OCI-LY1 (cell line): ENCODE measurements around the gene ABRAXAS1.
A peak's percentile ranks its signal among the peaks of the same experiment; 100 is the strongest.

Experiments
- H2AFZ ChIP-seq: fragments of 200-600 bp; sonication (generic), shearing (Covaris generic); 2 replicates; pipeline ENCODE4 v1.6.0; 2014; ENCODE audit warnings: antibody characterized with exemption, mild to moderate bottlenecking, low read length
- H3F3A ChIP-seq: fragments of 200-600 bp; sonication (generic), shearing (Covaris generic); 2 replicates; pipeline ENCODE4 v1.6.0; 2014; ENCODE audit warnings: mild to moderate bottlenecking, antibody characterized with exemption, low read length, moderate library complexity; ENCODE audit not compliant: insufficient read depth
- H3K27ac ChIP-seq: fragments of 200-600 bp; sonication (generic); 2 replicates; pipeline ENCODE4 v1.5.1; 2014; ENCODE audit warnings: low read length, mixed run types, mild to moderate bottlenecking, low read depth; ENCODE audit not compliant: poor library complexity, severe bottlenecking
- H3K27me3 ChIP-seq: fragments of 200-600 bp; sonication (generic); 2 replicates; pipeline ENCODE4 v1.6.0; 2014; ENCODE audit warnings: antibody characterized with exemption, mild to moderate bottlenecking, low read length, moderate library complexity; ENCODE audit not compliant: insufficient read depth
- H3K36me3 ChIP-seq: fragments of 200-600 bp; sonication (generic); 2 replicates; pipeline ENCODE4 v1.6.1; 2014; ENCODE audit warnings: mild to moderate bottlenecking, antibody characterized with exemption, low read length, moderate library complexity, mixed read lengths; ENCODE audit not compliant: insufficient read depth
- H3K4me1 ChIP-seq: fragments of 200-600 bp; sonication (generic); 2 replicates; pipeline ENCODE4 v1.5.1; 2014; ENCODE audit warnings: mild to moderate bottlenecking, low read length, moderate library complexity; ENCODE audit not compliant: insufficient read depth, severe bottlenecking
- H3K4me2 ChIP-seq: fragments of 200-600 bp; sonication (generic), shearing (Covaris generic); 2 replicates; pipeline ENCODE4 v1.6.1; 2014; ENCODE audit warnings: low read length
- H3K4me3 ChIP-seq: fragments of 200-600 bp; sonication (generic); 2 replicates; pipeline ENCODE4 v1.5.1; 2014; ENCODE audit warnings: low read length, low read depth, mild to moderate bottlenecking, mixed read lengths; ENCODE audit not compliant: poor library complexity, severe bottlenecking
- H3K79me2 ChIP-seq: fragments of 200-600 bp; shearing (Covaris generic); 2 replicates; pipeline ENCODE4 v1.6.1; 2016; ENCODE audit warnings: mixed run types, low read length, mixed read lengths; ENCODE audit not compliant: insufficient read depth
- H3K9ac ChIP-seq: fragments of 200-600 bp; sonication (generic), shearing (Covaris generic); 2 replicates; pipeline ENCODE4 v1.6.1; 2014; ENCODE audit warnings: mild to moderate bottlenecking, low read length, mixed read lengths
- H3K9me2 ChIP-seq: fragments of 200-600 bp; sonication (generic), shearing (Covaris generic); 2 replicates; pipeline ENCODE4 v1.6.1; 2014; ENCODE audit warnings: low read depth, mild to moderate bottlenecking, low read length, mixed read lengths
- H3K9me3 ChIP-seq: fragments of 200-600 bp; shearing (Covaris generic); 2 replicates; pipeline ENCODE4 v1.6.1; 2014; ENCODE audit warnings: low read length, mixed read lengths
- H4K20me1 ChIP-seq: fragments of 200-600 bp; sonication (generic), shearing (Covaris generic); 2 replicates; pipeline ENCODE4 v1.6.0; 2016; ENCODE audit warnings: mild to moderate bottlenecking, low read length; ENCODE audit not compliant: insufficient read depth
- EZH2 ChIP-seq: fragments of 200-600 bp; sonication (generic), shearing (Covaris generic); IDR thresholded peaks from 2 replicates; pipeline ENCODE4 v1.8.0; 2017; ENCODE audit warnings: borderline replicate concordance, mixed run types, mild to moderate bottlenecking, antibody characterized with exemption, low read length, moderate library complexity, mixed read lengths
- TF ChIP-seq, protein P1 (sequence below): fragments of 200-600 bp; sonication (generic), shearing (Covaris generic); IDR thresholded peaks from 2 replicates; pipeline ENCODE4 v1.5.1; 2017; ENCODE audit warnings: mild to moderate bottlenecking, antibody characterized with exemption, low read length, moderate library complexity, mixed read lengths

ABRAXAS1 gene

DNA sequence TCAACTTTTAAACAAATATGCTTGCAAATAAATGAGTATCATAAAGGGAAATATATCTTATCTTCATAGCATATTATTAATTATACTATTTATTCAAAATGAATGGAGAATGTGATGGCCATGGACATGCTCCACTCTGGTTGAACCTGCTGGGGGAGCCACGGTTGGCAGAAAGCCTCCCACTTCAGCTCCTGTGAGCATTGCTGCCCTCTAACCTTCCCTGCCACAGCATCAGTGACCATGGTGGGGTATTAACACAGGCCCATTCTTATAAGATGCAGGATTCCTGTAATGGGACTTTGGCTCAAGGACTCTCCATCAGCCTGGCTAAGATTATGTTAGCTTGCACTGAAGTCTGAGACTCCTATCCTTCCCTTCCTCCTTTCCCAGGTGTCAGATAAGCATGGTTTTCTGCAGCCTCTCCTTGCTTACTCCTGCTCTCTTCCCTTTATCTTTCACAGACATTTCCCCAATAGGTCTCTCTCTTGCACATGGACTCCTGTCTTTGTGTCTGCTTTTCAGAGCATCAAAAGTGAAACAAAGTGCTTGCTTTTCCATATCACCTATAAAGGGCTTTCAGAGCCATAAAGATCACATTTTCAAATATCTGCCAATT is 4.9 kb upstream of the ABRAXAS1 start:
- Histone ChIP-seq H3K79me2 (no peaks in the 10 kb centered on the region), H3K27me3 (no peaks in the 10 kb centered on the region), H3K4me1 (peaks cover 7% of the 10 kb centered on the region), H3K27ac (no peak overlapping the region), H3K4me2 (no peak overlapping the region), H3K9me3 (no peaks in the 10 kb centered on the region), H2AFZ (no peak overlapping the region), H3F3A (0 out of 2 replicates have a peak, but pooled peaks cover 3% of the 10 kb centered on the region), H3K9me2 (no peaks in the 10 kb centered on the region), H3K4me3 (no peak overlapping the region), H3K36me3 (no peaks in the 10 kb centered on the region), H4K20me1 (no peaks in the 10 kb centered on the region), H3K9ac (no peak overlapping the region)
- no peak for TF ChIP-seq EZH2
- TF ChIP-seq, protein P1, sequence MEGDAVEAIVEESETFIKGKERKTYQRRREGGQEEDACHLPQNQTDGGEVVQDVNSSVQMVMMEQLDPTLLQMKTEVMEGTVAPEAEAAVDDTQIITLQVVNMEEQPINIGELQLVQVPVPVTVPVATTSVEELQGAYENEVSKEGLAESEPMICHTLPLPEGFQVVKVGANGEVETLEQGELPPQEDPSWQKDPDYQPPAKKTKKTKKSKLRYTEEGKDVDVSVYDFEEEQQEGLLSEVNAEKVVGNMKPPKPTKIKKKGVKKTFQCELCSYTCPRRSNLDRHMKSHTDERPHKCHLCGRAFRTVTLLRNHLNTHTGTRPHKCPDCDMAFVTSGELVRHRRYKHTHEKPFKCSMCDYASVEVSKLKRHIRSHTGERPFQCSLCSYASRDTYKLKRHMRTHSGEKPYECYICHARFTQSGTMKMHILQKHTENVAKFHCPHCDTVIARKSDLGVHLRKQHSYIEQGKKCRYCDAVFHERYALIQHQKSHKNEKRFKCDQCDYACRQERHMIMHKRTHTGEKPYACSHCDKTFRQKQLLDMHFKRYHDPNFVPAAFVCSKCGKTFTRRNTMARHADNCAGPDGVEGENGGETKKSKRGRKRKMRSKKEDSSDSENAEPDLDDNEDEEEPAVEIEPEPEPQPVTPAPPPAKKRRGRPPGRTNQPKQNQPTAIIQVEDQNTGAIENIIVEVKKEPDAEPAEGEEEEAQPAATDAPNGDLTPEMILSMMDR: no peak

DNA sequence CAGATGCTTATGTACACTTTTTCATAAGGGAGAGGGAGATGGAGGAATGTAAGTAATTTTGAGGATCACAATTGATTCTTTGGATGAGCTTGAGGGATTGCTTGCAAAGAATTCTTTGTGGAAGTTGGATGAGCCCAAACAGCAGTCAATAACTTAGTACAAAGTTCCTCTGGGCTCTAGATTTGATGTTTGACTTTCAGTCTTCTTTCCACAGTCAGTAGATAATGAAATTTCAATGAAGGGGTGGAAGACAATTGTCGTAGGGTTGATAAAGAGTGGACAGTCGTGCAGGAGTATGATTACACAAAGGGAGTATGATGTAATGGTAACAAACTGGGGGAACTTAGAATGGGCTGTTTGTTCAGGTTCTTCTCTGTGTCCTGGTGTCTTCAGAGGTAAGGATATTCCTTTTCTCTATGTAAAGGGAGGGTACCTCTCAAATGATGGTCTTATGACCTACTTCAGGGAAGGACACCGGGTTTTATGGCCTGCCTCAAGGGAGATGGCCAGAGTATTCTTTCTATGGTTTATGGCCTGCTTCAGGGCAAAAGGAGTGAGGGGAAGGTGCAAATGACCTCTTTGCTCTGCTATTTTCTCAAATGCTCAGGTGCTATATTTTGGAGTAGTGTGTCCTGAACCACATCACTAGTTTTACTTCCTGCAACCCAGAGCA is 1.7 kb upstream of the ABRAXAS1 start:
- Histone ChIP-seq H2AFZ (peak overlapping the region; percentile 40; the same call in 1 of the 2 replicates), H3K27ac (no peak overlapping the region), H3K27me3 (no peaks in the 10 kb centered on the region), H3K4me2 (no peak overlapping the region), H4K20me1 (no peaks in the 10 kb centered on the region), H3K79me2 (no peaks in the 10 kb centered on the region), H3K9ac (no peak overlapping the region), H3K9me3 (no peaks in the 10 kb centered on the region), H3K36me3 (no peaks in the 10 kb centered on the region), H3F3A (0 out of 2 replicates have a peak, but pooled peaks cover 3% of the 10 kb centered on the region), H3K4me1 (peaks cover 26% of the 10 kb centered on the region), H3K9me2 (no peaks in the 10 kb centered on the region), H3K4me3 (no peak overlapping the region)
- no peak for TF ChIP-seq EZH2
- TF ChIP-seq, protein P1: no peak

DNA sequence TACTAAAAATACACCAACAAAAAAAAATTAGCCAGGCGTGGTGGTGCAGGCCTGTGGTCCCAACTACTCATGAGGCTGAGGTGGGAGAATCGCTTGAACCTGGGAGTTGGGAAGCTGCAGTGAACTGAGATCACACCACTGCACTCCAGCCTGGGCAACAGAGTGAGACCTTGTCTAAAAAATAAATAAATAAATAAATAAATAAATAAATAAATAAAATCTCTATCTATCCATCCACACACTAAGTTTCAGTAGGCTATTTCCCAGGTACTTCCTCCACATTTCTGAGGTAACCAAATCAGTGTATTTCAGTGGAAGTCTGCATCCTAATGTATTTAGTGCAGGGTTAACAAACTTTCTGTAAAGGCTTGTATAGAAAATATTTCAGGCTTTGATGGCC is 10.9 kb downstream of the ABRAXAS1 start:
- Histone ChIP-seq H3K4me3 (no peak overlapping the region), H3K9me2 (no peaks in the 10 kb centered on the region), H3K9me3 (no peaks in the 10 kb centered on the region), H3K79me2 (no peaks in the 10 kb centered on the region), H3K27ac (no peak overlapping the region), H3K27me3 (no peaks in the 10 kb centered on the region), H2AFZ (no peak overlapping the region), H3F3A (no peaks in the 10 kb centered on the region), H3K36me3 (peaks cover 22% of the 10 kb centered on the region; the same call in 1 of the 2 replicates), H3K9ac (no peak overlapping the region), H3K4me2 (no peak overlapping the region), H4K20me1 (no peaks in the 10 kb centered on the region), H3K4me1 (no peaks in the 10 kb centered on the region)
- no peak for TF ChIP-seq EZH2
- TF ChIP-seq, protein P1: no peak
